GM21786 (cell line): Measurements from ENCODE around the gene OR2T3.
A peak's percentile ranks its signal among the peaks of the same experiment; 100 is the strongest.
"Not testable (repeated sequence)": the region's sequence is repeated elsewhere in the genome, so short reads cannot be mapped to it uniquely, and the experiment has no call there.

Source experiments
- ATAC-seq: cut with Tn5 transposase; IDR thresholded peaks from one replicate; pipeline ENCODE4 v1.9.1; 2021; ENCODE audit not compliant: unreplicated experiment

OR2T3 gene

DNA sequence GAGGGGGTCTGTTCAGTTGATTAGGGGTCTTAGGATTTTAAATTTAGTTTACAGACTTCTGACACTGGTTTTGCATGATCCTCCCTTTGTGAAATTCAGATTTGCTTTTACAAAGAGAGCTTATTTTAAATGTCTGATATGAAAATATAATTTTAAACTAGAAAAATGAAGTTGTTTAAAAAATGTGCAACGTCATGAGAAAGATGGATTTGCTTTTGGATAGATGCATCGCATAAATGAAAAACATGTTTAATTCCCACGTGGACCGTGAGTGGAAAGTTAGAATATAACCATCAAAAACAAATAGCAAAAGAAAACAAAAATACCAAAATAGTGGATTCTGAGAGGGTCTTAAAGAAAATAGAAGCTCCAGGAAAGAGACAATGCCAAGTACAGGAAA lies 2.0 kb upstream of the OR2T3 start:
- no peak for ATAC-seq

DNA sequence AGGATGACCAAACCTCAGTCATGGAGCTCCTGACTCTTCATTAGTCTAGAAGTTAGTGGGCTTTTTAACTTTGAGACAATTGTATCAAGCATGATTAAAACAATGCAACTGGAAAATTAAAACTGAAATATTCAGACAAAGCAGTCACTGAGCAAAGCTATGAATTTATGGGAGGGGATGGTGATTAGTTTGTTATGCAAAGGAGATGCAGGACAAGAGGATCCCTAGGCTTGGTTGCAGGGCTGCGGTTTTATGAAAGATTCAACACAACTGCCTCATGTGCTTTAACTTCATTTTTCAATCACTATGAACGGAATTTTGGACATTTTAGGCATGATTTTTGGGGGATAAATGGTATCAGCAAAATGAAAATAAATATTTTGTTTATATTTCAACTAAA lies 1.0 kb upstream of the OR2T3 start:
- not testable (repeated sequence) for ATAC-seq

DNA sequence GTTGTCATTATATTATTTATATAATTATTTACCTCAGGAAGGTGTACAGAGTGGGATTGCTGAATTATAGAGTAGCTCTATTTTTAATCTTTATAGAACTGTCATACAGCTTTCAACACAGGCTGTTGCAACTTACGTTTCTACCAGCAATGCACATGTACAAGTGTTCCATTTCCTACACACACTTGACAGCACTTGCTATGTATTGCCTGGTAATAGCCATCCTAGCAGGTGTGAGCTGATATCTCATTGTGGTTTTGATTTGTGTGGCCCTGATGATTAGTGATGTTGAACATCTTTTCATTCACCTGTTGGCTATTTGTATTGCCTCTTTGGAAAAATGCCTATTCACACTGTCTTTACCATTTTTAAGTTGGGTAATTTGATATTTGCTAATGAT lies 2.5 kb downstream of the OR2T3 start:
- peak; percentile 47 for ATAC-seq

DNA sequence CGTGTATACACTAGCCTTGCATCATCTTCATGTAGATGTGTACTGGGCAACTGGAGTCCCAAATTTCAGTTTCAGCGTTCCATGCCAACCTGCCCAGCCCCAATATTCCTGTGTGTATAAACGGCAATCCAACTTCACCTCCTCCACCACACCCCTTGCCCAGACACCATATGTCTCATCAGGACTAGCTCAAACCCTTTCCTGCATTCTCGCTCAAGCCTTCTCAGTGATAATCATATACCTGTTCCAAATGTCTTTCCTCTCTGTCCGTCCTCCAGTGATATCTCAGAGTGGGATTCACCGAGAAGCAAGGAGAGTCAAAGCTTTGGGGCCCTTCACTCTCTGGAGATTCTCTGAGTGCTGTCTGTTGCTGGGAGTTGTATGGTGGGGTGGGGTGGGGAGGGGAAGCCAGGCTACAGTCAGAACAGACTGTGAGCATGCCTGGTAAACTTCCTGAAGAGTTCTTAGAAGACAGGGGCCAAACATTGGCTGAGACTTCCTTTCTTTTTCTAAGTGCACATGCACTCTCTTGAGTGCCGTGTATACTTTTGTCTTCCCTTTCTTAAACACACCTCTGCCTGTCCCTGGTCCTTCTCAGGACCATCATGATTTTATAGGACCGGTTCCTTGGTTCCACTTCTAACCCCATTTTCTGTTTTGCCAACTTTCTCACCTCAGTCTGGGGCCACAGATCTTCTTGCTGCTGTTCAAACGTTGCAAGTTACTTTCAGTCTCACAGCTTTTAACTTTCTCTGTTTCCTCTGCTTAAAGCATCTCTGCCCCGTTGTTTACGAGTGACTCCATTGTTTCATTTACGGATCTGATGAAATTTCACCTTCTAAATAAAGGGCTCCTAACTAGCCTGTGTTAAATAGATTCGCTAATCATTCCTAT lies 8.8 kb downstream of the OR2T3 start:
- ATAC-seq: peak; percentile 80

DNA sequence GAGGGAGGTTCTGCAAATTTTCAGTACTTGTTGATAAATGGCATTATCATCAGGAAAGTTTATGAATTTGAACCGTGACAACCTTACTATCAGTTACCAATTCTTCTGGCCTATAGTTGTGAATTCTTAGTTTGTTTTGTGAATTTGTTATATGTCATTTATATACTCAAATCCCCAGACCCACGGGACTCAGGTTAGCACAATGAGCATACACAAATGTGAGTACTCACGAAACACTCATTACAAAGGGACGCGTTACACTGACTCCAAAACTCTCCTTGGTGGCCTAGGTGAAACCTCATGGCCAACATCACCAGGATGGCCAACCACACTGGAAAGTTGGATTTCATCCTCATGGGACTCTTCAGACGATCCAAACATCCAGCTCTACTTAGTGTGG lies 15.1 kb downstream of the OR2T3 start, which contains the start of gene OR2T5:
TSS of gene OR2T5 (plus strand) at position 301 of the 400 bp plus-strand sequence. CDS start at position 301, 0 bp downstream.
- not testable (repeated sequence) for ATAC-seq

DNA sequence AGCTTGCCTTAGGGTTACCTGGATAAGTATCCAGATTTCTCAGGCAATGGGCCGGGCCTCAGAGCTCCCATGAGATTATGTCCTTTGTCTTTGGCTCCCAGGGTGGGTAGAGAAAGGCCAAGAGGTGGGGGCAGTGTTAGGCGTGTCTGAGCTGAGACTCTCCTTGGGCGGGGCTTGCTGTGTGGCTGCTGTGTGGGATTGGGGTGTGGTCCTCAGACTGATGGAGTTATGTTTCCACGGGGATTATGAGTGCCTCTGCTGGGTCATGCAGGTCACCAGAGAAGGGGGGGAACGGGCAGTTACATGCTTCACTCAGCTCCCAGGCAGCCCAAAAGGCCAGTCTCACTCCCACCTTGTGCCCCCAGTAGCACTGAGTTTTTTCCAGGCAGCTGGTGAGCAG lies 23.5 kb downstream of the OR2T3 start:
- not testable (repeated sequence) for ATAC-seq

DNA sequence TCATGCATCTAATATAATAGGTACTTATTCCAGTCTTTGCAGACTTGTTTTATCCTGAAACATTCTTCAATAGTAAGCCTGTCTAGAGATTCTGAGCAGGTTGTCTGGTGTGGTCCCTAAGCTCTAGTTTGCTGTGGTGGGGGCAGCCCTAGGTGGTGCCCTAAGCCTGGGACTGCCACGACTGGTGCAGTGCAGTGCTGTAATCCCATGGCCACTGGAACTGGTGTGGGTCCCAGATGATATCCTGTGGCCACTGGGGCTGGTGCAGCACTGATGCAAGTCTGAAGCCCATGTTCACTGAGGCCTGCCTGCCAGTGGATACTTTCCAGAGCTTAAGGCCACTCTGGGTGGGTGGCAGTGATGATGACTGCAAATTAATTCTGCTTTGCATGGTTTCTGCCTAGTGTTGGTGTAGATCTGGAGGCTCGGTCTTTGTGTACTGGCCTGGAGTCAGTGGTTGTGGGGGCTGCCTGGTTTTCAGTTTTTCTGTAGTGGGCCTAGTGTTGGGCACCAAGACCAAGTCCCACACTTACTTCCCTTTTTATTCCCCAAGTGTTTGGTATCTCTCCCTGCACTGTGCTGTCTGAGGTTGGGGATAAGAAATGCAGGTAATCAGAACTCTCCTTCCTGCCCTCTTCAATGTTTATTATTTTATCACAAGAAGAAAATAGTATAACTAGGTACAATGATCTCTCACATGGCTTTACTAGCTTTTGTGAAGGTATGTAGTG lies 27.3 kb downstream of the OR2T3 start:
- not testable (repeated sequence) for ATAC-seq

DNA sequence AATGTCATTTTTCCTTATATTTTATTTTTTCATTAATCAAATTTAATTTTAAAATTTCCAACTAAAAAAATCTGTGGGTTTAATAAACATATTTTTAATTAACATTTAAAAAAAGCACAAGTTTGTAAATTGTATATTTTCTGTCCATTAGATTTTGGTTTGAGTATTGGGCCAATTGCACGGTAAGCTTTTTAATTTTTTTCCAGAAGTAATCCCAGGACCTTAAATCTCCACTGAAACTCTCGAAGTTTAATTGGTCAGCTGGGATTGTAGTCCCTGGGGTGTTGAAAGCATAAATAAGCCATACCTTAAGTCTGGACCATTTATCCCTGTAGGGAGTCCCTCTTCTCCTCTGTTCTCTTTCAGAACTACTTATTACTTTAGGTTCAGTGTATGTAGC lies 34.6 kb downstream of the OR2T3 start, which contains the start of gene OR2G6:
TSS of gene OR2G6 (plus strand) at position 301 of the 400 bp plus-strand sequence. CDS start 13,574 bp downstream, outside the sequence.
- ATAC-seq: not testable (repeated sequence)

DNA sequence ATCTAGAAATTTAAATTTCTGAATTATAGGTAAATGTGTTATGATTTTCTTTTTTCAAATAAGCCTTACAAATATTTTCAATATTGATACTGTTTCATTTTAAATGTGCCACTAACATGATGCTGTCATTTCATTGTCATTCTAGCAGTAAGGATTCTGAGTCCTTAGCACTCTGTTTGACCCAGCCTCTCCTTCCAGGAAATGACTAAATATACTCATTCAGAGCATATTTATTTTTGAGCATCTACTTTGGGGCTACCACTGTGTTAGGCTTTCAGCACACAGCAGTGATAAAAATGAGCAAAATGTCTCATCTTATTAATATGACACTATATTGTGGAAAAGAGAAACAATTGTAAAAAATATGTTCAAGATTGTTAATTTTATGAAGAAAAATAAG lies 37.1 kb downstream of the OR2T3 start:
- ATAC-seq: not testable (repeated sequence)

DNA sequence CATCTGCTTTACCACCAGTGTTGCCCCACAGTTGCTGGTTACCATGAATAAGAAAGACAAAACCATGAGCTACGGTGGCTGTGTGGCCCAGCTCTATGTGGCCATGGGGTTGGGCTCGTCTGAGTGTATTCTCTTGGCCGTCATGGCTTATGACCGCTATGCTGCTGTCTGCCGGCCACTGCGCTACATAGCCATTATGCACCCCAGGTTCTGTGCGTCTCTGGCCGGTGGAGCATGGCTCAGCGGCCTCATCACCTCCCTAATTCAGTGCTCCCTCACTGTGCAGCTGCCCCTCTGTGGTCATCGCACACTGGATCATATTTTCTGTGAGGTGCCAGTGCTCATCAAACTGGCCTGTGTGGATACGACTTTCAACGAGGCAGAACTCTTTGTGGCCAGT lies 48.7 kb downstream of the OR2T3 start:
- ATAC-seq: no peak
